ENCODE results near the gene ATP2B1.

ATP2B1 gene

GRCh38 chr12:89708565-89709156 is at the start of gene ATP2B1:
Gene ATP2B1 (minus strand): TSS chr12:89708838. CDS start chr12:89655886, 52,952 bp downstream.
- no peak for FAIRE-seq

GRCh38 chr12:89757987-89758386 is 49.3 kb upstream of the ATP2B1 start:
- peak; percentile 98 for FAIRE-seq

DNA sequence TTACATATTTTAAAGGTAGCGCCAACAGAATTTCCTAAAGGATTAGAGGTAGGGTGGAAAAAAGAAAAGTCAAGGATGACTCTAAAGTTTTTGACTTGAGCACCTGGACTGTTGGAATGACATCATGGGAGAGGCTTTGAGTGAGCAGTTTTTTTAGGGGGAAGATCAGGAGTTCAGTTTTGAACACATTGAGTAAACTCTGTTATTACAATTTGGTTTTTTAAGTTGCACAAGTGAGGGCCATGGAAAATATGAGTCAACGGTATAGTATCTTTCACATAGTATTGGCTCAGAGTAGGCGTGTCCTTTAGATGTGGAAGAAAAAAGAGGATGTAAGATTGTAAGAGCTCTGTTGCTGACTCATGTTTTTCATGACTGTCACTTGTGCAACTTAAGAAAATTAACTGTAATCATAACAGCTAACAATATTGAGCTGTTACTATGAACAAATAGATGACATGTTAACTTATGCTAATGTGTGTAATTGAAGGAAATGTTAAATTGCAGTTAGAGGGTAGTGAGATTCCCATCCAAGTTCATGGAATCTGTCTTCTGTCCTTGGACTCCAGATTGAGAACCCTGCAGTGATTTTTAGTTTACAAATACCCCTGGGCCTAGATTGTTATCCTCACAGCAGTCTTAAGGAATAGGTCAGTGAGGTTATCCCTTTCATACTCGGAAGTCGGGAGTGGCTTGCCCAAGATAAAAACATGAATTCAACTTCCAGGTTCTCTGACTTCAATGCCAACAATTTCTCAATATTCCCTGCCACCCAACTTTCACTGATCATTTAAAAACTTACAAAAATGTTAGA is 48.2 kb upstream of the ATP2B1 start:
- FAIRE-seq: no peak

DNA sequence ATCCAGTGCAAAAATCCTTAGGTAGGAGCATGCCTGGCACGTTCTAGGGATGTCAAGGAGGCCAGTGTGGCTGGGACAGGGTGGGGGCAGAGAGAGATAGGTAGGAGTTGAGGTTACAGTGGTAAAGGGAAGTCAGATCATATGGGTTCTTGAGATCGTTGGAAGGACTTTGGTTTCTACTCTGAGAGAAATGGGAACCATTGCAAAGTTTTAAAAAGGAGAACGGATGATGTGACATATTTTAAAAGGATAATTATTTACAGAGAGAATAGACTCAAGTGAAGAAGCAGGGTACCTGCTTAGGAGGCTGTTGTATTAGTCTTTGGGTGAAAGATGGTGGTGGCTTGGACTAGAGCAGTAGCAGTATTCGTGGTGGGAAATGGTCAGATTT is 47.6 kb upstream of the ATP2B1 start:
- FAIRE-seq: no peak

GRCh38 chr12:89753997-89754396 is 45.4 kb upstream of the ATP2B1 start:
- no peak for FAIRE-seq

- FAIRE-seq: no peak
These were observed 43.7 kb upstream of the ATP2B1 start for GRCh38 chr12:89752341-89752740.

GRCh38 chr12:89750389-89751351 is 42.0 kb upstream of the ATP2B1 start:
- peak; percentile 84 for FAIRE-seq

GRCh38 chr12:89748791-89749190 is 40.2 kb upstream of the ATP2B1 start:
- FAIRE-seq: no peak

DNA sequence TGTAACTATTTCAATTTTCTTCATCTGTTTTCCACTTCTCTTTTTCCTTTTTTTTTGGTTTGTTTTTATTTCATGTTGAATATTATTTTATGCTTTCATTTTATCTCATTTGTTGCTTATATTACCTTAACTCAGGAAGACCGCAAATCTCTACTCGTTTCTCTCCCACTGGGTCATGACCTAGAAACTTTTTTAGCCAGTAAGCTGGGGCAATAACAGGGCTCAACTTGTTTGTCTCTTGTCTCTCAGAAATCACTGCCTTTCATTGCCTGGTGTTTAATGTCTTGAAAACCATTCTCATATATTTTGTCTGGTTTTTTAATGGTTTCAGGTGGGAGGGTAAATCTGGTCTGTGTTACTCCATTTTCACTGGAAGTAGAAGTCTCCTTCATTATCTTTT is 36.6 kb upstream of the ATP2B1 start:
- FAIRE-seq: peak; percentile 8

DNA sequence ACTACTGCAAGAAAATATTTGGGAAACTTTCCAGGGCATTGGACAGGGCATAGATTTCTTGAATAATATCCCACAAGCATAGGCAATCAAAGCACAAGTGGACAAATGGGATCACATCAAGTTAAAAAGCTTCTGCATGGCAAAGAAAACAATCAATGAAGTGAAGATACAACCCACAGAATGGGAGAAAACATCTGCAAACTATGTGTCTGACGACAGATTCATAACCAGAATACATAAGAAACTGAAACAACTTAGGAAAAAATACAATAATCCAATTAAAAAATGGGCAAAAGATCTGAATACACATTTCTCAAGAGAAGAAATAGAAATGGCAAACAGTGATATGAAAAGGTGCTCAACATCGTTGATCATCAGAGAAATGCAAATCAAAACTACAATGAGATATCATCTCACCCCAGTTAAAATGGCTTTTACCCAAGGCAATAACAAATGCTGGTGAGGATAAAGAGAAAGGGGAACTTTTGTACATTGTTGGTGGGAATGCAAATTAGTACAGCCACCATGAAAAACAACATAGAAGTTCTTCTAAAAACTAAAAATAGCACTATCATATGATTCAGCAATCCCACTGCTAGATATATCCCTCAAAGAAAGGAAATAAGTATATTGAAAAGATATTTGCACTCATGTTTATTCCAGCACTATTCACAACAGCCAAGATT is 33.8 kb upstream of the ATP2B1 start:
- FAIRE-seq: no peak

DNA sequence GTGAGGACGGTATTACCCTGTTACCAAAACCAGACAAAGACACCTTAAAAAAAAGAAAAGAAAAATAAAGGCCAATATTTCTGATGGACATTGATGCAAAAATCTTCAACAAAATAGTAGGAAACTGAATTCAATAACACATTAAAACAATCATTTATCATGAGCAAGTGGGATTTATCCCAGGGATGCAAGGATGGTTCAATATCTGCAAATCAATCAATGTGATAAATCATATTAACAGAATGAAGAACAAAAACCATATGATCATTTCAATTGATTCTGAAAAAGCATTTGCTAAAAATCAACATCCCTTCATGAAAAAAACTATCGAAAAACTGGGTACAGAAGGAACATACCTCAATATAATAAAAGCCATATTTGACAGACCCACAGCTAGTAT is 32.3 kb upstream of the ATP2B1 start:
- FAIRE-seq: no peak

GRCh38 chr12:89736995-89737394 is 28.4 kb upstream of the ATP2B1 start:
- no peak for FAIRE-seq

DNA sequence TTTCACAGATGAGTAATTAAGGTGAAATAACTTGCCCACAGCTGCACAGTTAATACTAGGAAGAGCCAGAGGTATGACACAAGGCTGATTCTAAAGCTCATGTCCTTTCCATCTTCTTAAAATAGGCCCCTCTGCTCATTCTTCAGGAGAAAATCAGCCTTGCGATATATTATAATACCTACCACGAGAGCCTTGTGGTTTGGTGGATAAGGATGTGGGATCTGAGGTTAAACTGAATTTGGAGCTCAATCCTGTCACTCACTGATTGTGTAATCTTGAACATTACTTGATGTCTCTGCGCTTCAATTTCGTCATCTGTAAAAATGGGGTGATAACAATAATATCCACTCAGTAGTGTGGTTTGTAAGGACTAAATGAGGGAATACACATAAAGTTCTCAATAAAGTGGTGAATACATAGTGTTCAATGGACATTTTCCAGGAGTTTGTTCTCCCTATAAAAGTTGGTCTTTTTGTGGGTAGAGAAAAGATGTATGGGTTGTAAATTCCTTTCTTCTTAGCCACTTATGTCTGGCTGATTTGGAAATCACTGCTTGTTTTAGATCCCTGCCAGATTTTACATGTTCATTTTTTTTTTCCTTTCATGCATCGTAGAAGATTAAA is 25.1 kb upstream of the ATP2B1 start:
- no peak for FAIRE-seq

DNA sequence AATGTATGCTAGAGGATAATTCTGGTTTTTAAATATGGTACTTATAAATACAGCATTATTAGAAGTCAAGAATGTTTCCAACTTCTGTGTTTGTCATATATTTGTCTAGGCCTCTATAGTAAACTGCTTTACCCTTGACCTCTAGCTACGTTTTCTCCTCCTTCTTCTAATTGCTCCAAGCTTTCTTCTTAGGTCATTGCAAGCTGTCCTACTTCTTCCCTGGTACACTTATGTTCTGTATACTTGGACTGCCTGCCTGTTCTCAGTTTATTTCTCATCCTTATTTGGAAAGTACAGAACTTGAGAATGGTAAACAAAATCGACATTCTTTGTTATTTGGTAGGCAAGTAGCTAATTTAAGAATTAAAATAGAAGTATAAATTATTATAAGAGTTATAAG is 23.9 kb upstream of the ATP2B1 start:
- FAIRE-seq: peak; percentile 23

DNA sequence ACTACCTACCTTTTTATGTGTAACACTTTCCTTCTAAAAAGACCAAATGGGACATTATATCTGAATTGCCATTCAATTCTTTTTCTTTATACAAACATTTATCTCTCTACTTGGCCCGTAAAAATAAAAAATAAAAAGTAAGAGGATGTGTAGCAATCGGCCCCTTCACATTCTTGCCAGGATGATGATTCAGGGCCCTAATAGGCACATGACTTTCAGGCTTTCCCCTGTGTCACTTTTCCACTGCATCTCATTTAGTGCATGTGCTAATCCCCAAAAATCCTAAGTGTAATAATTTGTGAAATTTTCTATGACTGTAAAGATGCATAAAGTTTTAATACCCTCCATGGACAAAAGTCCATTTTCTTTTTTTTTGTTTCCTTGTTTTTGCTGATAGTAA is 23.0 kb upstream of the ATP2B1 start:
- FAIRE-seq: no peak

GRCh38 chr12:89731089-89731488 is 22.5 kb upstream of the ATP2B1 start:
- no peak for FAIRE-seq

DNA sequence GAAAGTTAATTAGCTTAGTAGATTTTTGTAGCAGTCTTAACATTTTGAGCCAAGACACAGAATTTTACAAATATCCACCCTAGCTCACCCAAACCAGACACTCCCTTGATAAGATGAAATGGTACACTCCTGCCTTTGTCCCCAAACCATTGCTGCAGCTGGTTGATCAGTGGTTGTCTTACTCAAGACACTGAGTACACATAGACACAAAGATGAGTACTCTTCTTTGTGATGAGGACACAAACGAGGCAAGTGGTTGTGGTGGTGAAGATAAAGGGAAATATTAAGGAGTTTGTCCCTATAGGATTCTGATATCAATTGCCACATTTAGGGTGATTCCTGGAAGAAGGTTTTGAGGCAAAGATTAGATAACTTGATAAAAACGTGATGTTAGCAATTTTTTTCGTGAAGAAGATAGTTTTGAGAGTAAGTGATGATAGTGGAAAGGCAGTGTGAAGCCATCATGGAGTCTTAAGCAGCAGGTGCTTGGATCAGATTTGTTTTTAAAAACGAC is 21.4 kb upstream of the ATP2B1 start:
- no peak for FAIRE-seq

- FAIRE-seq: no peak
These were observed 14.6 kb upstream of the ATP2B1 start for GRCh38 chr12:89723276-89723675.

DNA sequence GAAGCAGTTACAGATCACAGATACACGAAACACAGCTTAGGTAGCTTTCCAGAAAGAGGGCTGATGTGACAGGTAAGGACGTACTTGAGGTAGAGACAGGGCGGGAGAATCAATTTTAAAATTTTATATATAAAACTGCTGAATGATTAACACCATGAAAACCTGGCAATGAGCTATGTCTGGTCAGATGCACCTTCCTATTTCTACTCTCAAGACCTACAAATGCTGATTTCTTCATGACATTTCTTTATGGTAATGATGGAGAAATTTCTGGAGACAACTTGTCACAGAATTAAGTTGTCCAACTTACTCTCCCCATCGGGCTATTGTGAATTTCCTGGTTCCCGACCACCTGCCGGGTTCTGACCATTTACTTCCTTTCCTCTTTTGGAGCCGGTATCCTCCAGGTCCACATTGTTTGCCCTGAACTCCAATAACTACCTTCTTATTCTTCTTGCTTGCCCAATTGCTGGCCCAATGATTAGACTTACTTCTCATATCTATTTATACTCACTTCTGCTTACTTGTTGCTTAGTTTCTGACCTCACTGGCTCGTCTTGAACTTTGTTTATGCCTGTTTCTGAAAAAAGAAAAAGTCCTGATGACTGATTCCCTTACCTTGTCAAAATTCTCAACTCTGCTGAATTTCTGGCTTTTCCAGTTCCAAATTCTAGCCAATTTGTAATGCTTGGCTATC is 12.8 kb upstream of the ATP2B1 start:
- no peak for FAIRE-seq

- FAIRE-seq: no peak
These were observed 9.3 kb upstream of the ATP2B1 start for GRCh38 chr12:89717759-89718523.

- FAIRE-seq: no peak
These were observed 4.1 kb upstream of the ATP2B1 start for GRCh38 chr12:89712706-89713105.
